NOMO-1 treated with DMSO at 0.1 percent for 48 hours (cell line): ENCODE measurements around the gene BHLHE41.
A peak's percentile ranks its signal among the peaks of the same experiment; 100 is the strongest.

ENCODE experiments used
- DNase-seq: peaks from one replicate; lab custom pipeline; 2025; ENCODE audit not compliant: unreplicated experiment; lab: John Stamatoyannopoulos, UW

Gene BHLHE41

GRCh38 chr12:26086936-26087335 is 37.9 kb downstream of the BHLHE41 start:
- DNase-seq = no peak

GRCh38 chr12:26080911-26081310 is 43.9 kb downstream of the BHLHE41 start:
- peak; percentile 78 for DNase-seq

DNA sequence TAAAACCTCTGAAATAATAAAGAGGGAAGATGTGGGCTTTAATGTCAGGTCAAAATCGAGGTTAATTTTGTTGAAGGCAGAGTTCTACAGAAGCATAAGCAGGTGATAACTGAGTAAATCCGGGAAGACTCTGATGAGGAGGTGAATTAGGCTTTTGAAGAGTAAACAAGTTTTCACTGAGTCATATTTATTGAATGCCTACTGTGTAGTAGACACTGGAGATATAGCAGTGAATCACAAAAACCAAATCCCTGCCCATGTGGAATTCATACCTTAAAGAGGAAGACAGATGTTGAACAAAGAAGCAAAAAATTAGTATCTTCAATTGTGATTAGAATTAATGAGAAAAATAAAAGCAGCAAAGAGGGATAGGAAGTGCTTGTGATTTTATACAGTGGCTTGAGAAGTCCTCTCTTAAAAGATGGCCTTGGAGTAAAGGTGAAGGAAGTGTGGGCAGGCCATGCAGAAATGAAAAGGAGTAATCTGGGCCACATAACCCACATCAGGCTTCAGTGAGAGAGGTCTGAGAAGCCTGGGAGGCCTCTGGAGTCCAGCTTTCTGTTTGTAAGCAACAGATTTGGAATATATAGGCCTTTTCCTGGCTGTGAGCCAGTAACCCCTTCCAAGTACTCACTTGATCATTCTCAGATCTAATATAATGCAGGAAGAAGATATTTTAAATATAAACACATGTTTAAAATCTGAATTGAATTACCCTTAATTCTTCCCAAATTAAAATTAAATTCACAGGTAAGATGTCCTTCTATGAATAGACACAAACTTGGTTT is 46.7 kb downstream of the BHLHE41 start:
- no peak for DNase-seq
